ENCODE measurements around the gene RRM2.
"Not testable (repeated sequence)": the region's sequence is repeated elsewhere in the genome, so short reads cannot be mapped to it uniquely, and the experiment has no call there.

The RRM2 gene

DNA sequence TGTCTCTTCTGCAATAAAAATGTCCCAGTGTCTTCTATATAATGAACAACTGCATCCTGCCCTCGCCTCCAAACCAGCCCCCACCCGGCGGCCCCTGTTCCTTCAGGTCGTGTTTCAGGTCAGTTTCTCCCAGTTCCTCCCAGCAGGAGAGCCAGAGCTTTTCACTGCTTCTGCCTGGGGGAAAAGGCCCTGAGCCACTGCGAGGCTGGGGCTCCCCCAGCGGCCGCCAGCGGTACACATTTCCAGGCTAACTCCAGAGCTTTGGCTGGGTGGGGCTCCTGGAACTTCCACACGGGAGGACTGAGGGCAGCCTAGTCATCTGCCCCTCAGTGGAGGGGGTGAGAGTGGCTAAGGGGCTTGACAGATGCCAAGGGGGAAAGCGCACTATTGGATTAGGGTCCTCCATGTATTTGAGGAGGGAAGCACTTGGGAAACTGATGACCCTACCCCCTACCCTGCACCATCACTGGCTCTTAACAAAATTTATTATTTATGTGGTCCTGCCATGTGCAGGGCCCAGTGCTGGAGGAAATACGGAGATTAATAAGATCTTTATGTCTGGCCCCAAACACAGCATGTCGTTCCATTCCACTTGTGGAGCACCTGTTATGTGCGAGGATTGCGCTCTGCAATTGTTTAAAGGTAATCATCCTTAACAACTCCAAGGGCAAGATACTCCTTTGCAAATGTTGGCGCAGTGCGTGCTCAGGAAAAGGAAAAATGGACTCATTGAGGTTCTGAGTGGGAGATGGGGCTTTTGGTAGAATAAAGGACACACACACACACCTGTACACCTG is 25.0 kb upstream of the RRM2 start:
- H3K27ac Mint-ChIP-seq: no peak overlapping the region

DNA sequence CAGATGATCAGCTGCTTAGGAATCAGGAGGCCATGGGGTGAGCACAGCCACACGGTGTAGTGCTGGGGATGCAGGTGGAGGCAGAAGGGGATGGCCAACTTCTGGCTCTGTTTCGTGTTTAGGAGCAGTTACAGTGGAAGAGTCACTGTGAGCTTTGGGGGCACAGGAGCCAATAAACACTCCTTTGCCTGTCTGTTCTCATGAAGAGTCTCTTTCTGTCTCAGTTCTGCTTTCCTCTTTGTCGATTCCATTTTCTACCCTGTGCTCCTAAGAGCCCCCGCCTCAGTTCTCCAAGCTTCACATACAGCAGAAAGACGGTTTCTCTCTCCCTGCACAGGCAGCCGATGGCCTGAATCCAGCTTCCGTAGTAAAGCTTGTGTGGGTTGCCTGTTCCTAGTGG is 21.0 kb upstream of the RRM2 start:
- DNase-seq: no peak
- CTCF ChIA-PET: interaction anchor here (0.7 to 4.4 kb wide), 2 partner anchors 28 to 310 kb away, joined by 3 to 20 read pairs; no protein-coding TSS in a partner anchor
- no peaks in the 10 kb centered on the region for H3K9me3 Mint-ChIP-seq
- peaks cover 5% of the 10 kb centered on the region for H3K4me1 Mint-ChIP-seq
- no peaks in the 10 kb centered on the region for H3K36me3 Mint-ChIP-seq
- H3K4me3 Mint-ChIP-seq: no peak overlapping the region
- H3K27me3 Mint-ChIP-seq: peaks cover 64% of the 10 kb centered on the region
- no peak overlapping the region for H3K27ac Mint-ChIP-seq

More for the DNA sequence above, 25.0 kb upstream of the RRM2 start:
- Mint-ChIP-seq H3K4me1 (peaks cover 6% of the 10 kb centered on the region), H3K27me3 (peaks cover 78% of the 10 kb centered on the region), H3K9me3 (no peaks in the 10 kb centered on the region), H3K4me3 (no peak overlapping the region), H3K36me3 (no peaks in the 10 kb centered on the region)
- DNase-seq: peak; percentile 51
- CTCF ChIA-PET: interaction anchor here (0.8 to 5.1 kb wide), 16 partner anchors 9 to 341 kb away, joined by 3 to 83 read pairs (median 6); partner anchors contain the start of gene CYS1

DNA sequence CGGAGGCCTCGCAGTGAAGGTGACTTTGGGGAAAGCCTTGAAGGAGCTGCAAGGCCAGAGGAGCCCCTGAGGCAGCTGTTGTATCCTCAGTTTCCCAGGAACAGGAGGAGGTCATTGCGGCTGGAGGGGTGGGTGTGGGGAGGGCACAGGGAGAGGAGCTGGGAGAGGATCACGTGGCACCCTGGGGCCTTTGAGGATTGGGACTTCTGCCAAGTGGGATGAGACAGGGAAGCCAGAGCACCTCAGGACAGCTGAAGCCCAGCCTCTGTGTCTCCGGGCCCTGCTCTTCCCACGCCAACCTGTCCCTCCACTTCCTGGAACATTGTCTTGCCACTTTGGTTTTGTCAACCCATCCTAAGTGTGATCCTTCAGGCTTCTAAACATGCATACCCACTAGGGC is 19.4 kb upstream of the RRM2 start:
- no peak for DNase-seq
- H3K4me1 Mint-ChIP-seq: no peaks in the 10 kb centered on the region
- H3K27me3 Mint-ChIP-seq: peaks cover 53% of the 10 kb centered on the region
- no peak overlapping the region for H3K4me3 Mint-ChIP-seq
- peaks cover 6% of the 10 kb centered on the region for H3K36me3 Mint-ChIP-seq
- CTCF ChIA-PET: interaction anchor here (4.4 kb wide), 1 partner anchor 30 kb away, joined by 20 read pairs; no protein-coding TSS in a partner anchor
- peaks cover 6% of the 10 kb centered on the region for H3K9me3 Mint-ChIP-seq
- H3K27ac Mint-ChIP-seq: no peak overlapping the region

DNA sequence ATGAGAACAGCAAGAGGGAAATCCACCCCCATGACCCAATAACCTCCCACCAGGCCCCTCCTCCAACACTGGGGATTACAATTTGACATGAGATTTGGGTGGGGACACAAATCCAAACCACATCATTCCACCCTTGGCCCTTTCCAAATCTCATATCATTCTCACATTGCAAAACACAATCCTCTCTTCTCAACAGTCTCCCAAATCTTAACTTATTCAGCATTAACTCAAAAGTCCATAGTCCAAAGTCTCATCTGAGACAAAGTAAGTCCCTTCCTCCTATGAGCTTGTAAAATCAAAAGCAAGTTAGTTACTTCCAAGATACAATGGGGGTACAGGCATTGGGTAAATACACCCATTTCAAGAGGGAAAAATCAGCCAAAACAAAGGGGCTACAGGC is 17.6 kb upstream of the RRM2 start:
- CTCF ChIA-PET: interaction anchor here (4.4 kb wide), 1 partner anchor 32 kb away, joined by 20 read pairs; no protein-coding TSS in a partner anchor

DNA sequence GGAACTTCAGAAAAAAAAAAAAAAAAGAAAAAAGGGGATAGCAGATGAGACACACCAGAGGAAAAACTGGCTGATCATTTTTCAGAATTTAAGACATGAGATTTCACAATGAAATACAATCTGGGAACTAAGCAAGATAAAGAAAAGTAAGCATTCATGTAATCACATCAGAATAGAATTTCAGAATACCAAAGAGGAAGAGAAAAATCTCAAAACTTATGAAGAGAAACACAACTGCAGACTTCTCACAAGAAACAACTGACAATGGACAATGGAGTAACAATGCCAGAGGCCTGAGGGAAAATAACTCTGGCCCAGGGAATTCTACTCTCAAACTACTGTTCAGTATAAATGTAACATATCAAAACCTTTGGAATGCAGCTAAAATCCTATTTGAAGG is 13.2 kb upstream of the RRM2 start:
- no peak for DNase-seq
- Mint-ChIP-seq H3K9me3 (peaks cover 6% of the 10 kb centered on the region), H3K27ac (no peak overlapping the region), H3K4me3 (no peak overlapping the region), H3K27me3 (peaks cover 24% of the 10 kb centered on the region), H3K36me3 (peaks cover 6% of the 10 kb centered on the region), H3K4me1 (no peaks in the 10 kb centered on the region)
- CTCF ChIA-PET: no interaction called here

More for the DNA sequence above, 17.6 kb upstream of the RRM2 start:
- peaks cover 49% of the 10 kb centered on the region for H3K27me3 Mint-ChIP-seq
- not testable (repeated sequence) for H3K9me3 Mint-ChIP-seq, H3K27ac Mint-ChIP-seq, H3K36me3 Mint-ChIP-seq, H3K4me3 Mint-ChIP-seq, DNase-seq, H3K4me1 Mint-ChIP-seq

DNA sequence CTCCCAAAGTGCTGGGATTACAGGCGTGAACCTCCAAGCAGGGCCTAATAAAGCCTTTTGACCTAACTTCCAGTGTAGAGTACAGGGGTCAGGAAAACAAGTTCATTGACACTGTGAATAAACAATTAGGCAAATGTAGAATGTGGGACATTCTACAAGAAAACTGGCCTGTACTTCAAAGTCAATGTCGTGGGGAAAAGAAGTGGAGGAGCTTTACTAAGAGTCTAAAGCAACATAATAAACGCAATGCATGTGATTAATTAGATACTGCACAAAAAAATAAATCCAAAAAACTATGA is 3.6 kb upstream of the RRM2 start:
- Mint-ChIP-seq H3K27me3 (no peaks in the 10 kb centered on the region), H3K27ac (no peak overlapping the region), H3K4me3 (no peak overlapping the region), H3K36me3 (peaks cover 17% of the 10 kb centered on the region), H3K9me3 (no peaks in the 10 kb centered on the region), H3K4me1 (peaks cover 48% of the 10 kb centered on the region)
- CTCF ChIA-PET: interaction anchor here (1.2 to 4.3 kb wide), 8 partner anchors 9 to 316 kb away, joined by 3 to 52 read pairs (median 7); no protein-coding TSS in a partner anchor
- DNase-seq: no peak

DNA sequence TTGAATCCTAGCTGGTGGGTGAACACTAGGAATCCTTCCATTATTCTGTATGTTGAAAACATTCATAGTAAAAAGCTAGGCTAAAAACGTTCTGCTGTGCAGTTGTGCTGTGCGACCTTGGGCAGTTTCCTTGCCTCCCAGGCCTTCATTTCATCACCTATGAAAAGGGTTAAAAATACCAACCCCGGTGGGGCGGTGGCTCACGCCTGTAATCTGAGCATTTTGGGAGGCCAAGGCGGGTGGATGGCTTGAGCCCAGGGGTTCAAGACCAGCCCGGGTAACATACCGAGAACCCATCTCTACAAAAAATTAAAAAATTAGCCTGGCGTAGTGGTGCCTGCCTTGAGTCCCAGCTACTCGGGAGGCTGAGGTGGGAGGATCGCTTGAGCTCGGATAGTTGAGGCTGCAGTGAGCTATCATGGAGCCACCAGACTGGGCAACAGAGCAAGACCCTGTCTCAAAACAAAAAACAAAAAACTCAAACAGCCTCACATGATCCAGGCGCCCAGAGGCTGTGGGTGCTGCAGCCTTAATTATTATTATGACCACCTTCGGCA is 2.9 kb upstream of the RRM2 start:
- Mint-ChIP-seq H3K36me3 (peaks cover 23% of the 10 kb centered on the region), H3K27me3 (no peaks in the 10 kb centered on the region), H3K9me3 (no peaks in the 10 kb centered on the region), H3K4me3 (peak overlapping the region; percentile 95), H3K27ac (peak overlapping the region; percentile 98), H3K4me1 (peaks cover 53% of the 10 kb centered on the region)
- no peak for DNase-seq
- CTCF ChIA-PET: interaction anchor here (0.8 to 4.3 kb wide), 5 partner anchors 9 to 312 kb away, joined by 4 to 52 read pairs (median 6); no protein-coding TSS in a partner anchor

DNA sequence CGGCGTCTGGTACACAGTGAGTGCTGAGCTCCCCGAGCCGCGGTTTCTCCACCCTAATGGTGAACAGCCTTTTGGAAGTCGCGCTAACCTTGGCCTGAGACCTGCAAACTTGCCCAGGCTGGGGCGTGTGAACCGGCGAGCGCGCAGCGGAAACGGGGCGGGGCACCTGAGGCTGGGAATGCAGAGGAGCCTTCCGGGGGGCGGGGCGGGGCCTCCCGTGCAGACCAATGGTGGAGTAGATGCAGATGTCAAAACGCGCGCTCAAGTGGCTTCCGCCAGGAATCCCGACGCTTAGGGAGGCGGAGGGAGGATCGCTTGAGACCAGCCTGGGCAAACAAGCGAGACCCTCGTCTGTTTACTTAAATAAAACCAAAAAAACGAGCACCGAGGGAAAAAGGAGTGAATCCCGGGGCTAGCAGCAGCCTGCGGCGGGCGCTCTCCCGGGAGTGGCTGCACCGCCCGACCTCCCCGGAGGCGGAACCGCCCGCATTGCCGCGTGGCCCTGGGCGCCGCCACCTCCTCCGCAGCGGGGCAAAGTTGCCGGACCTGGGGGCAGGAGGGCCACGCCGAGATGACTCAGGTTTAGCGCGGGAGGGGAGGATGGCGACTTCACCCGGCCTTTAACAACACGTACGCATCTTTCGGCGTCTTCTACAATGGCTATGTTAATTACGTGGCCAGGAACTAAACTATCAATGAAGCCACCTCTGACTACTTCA is 2.2 kb upstream of the RRM2 start:
- CTCF ChIA-PET: interaction anchor here (0.8 to 4.3 kb wide), 4 partner anchors 8 to 288 kb away, joined by 4 to 52 read pairs (median 5); no protein-coding TSS in a partner anchor
- Mint-ChIP-seq H3K27me3 (no peaks in the 10 kb centered on the region), H3K36me3 (peaks cover 29% of the 10 kb centered on the region), H3K4me1 (peaks cover 59% of the 10 kb centered on the region), H3K4me3 (peak overlapping the region; percentile 95), H3K9me3 (no peaks in the 10 kb centered on the region), H3K27ac (peak overlapping the region; percentile 98)
- peak; percentile 98 for DNase-seq

DNA sequence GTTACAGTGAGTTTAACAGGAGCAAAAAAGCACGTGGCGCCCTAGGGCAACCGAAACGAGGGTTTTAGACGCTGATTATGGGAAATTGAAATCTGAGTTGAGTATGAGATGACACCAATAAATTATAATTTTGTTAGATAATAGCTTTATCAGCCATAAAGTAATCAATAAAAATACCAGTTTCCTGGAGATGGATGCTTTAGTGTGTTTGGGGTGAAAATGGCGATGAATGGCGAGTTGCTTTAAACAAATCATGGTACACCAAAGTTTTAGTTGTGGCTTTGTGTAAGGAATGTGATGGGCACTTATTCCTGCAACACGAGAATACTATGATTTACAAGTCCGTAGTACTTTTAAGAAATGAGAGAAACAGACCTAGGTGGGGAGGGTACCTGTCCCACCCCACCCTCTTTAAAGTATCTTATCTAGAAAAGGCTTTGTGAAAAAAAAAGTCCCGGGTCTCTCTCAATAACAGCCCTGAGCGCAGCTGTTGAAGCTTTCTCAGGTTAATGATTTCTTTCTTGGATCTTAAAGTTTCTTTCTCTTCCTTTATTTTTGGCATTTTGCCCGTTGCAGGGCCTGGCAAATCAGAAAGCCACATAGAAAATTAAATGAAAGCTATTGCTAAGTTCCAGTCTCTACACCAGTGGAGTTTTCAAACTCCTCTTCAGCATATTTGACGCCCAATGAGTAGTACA is 1.5 kb upstream of the RRM2 start:
- CTCF ChIA-PET: interaction anchor here (1.5 to 4.3 kb wide), 2 partner anchors 49 to 288 kb away, joined by 4 to 52 read pairs; no protein-coding TSS in a partner anchor
- Mint-ChIP-seq H3K36me3 (peaks cover 35% of the 10 kb centered on the region), H3K9me3 (no peaks in the 10 kb centered on the region), H3K4me3 (peak overlapping the region; percentile 95), H3K27me3 (no peaks in the 10 kb centered on the region), H3K27ac (peak overlapping the region; percentile 98), H3K4me1 (peaks cover 62% of the 10 kb centered on the region)
- DNase-seq: no peak

DNA sequence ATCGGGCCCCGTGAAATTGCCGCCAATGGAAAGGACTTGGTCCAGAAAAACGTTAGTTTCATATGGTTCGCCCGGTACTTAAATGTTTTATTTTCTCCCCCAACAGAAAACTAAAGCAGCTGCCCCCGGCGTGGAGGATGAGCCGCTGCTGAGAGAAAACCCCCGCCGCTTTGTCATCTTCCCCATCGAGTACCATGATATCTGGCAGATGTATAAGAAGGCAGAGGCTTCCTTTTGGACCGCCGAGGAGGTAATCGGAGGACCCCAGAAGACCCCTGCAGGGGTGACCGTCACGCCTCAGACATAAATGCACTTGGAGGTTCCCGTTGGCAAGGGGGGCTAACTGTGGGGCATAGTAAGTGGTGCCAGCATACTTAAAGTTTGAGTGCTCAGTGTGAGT is 742 bp downstream of the RRM2 start:
- peak; percentile 40 for DNase-seq
- CTCF ChIA-PET: interaction anchor here (0.6 to 5.1 kb wide), 7 partner anchors 17 to 312 kb away, joined by 3 to 47 read pairs (median 5); no protein-coding TSS in a partner anchor
- Mint-ChIP-seq H3K4me3 (peak overlapping the region; percentile 84), H3K9me3 (no peaks in the 10 kb centered on the region), H3K4me1 (peaks cover 76% of the 10 kb centered on the region), H3K27me3 (no peaks in the 10 kb centered on the region), H3K27ac (peak overlapping the region; percentile 87), H3K36me3 (peaks cover 52% of the 10 kb centered on the region)

DNA sequence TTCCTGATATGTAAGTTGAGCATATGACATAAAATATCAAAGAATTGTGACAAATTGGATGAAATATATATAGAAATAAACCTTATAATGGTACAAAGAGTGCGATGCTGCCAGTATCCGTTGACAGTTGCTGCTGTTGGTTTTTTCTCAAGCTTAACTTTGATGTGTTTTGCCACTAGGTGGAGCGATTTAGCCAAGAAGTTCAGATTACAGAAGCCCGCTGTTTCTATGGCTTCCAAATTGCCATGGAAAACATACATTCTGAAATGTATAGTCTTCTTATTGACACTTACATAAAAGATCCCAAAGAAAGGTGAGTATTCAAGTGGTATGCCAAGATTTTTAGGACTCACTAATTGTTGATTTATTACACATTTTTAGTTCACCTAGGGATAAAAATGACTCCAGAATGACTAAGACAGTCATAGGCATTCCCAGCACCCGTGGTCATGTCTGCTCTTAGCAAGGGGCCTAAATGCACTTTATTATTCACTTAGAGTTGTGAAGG is 2.1 kb downstream of the RRM2 start:
- peak; percentile 65 for DNase-seq
- Mint-ChIP-seq H3K27me3 (no peaks in the 10 kb centered on the region), H3K4me1 (peaks cover 78% of the 10 kb centered on the region), H3K36me3 (peaks cover 62% of the 10 kb centered on the region), H3K4me3 (peak overlapping the region; percentile 84), H3K9me3 (no peaks in the 10 kb centered on the region), H3K27ac (peak overlapping the region; percentile 87)
- CTCF ChIA-PET: interaction anchor here (1.1 to 5.1 kb wide), 14 partner anchors 12 to 310 kb away, joined by 3 to 47 read pairs (median 4); no protein-coding TSS in a partner anchor

DNA sequence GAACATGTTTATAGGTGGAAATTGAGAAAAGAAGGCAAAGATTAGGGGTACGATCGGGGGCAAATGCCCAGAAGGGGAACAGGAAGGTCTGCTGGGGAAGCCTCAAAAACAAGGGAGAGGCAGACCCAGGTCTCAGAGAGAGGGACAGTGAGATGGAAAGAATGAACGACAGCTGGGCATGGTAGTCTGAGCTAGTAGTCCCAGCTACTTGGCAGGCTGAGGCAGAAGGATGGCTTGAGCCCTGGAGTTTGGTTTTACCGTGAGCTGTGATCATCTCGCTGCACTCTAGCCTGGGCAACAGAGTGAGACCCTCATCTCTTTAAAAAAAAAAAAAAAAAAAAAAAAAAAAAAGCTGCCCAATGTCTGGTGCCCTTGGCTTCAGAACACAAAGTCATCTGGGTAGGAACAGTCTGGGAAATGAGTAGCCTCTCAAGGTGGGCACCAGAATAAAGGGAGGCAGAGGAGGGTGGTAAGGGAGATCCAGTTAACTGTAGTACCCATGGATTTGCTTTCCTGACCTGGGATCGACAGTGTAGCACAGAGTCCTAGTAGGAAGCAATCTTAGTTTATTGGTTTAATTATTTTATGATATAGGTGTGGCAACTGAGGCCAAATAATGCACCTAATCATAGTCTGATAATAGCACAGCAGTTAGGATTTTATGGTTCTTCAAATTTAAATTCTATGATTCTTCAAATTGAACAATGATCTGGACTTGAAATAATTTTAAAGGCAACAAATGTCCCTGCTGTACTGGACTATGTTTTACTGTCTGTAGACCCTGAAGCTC is 3.5 kb downstream of the RRM2 start:
- CTCF ChIA-PET: interaction anchor here (0.7 to 5.1 kb wide), 7 partner anchors 11 to 309 kb away, joined by 3 to 47 read pairs (median 5); no protein-coding TSS in a partner anchor
- Mint-ChIP-seq H3K27me3 (no peaks in the 10 kb centered on the region), H3K4me1 (peaks cover 81% of the 10 kb centered on the region)

DNA sequence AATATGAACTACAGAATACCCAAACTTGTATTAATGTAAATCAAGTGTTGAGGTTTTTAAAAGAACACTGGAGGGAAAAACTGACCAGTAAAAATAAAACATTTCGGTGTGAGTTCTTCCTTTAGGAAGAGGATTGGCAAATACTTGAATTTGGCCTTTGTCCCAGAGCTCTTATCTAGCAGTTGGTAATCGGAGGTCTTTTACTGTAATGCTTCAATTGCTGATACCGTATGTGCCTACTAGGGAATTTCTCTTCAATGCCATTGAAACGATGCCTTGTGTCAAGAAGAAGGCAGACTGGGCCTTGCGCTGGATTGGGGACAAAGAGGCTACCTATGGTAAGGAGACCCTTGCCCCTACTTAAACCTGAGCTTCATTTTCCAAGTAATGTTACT is 4.1 kb downstream of the RRM2 start:
- peak overlapping the region; percentile 65 for H3K27ac Mint-ChIP-seq
- peaks cover 79% of the 10 kb centered on the region for H3K4me1 Mint-ChIP-seq
- peak overlapping the region; percentile 84 for H3K4me3 Mint-ChIP-seq
- no peaks in the 10 kb centered on the region for H3K9me3 Mint-ChIP-seq
- no peaks in the 10 kb centered on the region for H3K27me3 Mint-ChIP-seq
- DNase-seq: no peak
- H3K36me3 Mint-ChIP-seq: peaks cover 73% of the 10 kb centered on the region
- CTCF ChIA-PET: interaction anchor here (0.7 to 5.1 kb wide), 5 partner anchors 11 to 308 kb away, joined by 3 to 47 read pairs (median 27); no protein-coding TSS in a partner anchor

More for the DNA sequence above, 3.5 kb downstream of the RRM2 start:
- Mint-ChIP-seq H3K36me3 (peaks cover 72% of the 10 kb centered on the region), H3K27ac (peak overlapping the region; percentile 87), H3K4me3 (peak overlapping the region; percentile 84), H3K9me3 (no peaks in the 10 kb centered on the region)
- DNase-seq: no peak

All from activated naive CD4-positive, alpha-beta T cell treated with anti-CD3 and anti-CD28 coated beads, Interleukin-2, amount 10 ng/mL, durations not matched to agents 7 days and 5 days (primary cell).